GM19397 (cell line): ENCODE results near the gene SLC6A4.

ENCODE experiments used
- ATAC-seq: cut with Tn5 transposase; IDR thresholded peaks from one replicate; pipeline ENCODE4 v1.9.1; 2021; ENCODE audit warnings: mild to moderate bottlenecking, moderate library complexity; ENCODE audit not compliant: unreplicated experiment

The SLC6A4 gene

DNA sequence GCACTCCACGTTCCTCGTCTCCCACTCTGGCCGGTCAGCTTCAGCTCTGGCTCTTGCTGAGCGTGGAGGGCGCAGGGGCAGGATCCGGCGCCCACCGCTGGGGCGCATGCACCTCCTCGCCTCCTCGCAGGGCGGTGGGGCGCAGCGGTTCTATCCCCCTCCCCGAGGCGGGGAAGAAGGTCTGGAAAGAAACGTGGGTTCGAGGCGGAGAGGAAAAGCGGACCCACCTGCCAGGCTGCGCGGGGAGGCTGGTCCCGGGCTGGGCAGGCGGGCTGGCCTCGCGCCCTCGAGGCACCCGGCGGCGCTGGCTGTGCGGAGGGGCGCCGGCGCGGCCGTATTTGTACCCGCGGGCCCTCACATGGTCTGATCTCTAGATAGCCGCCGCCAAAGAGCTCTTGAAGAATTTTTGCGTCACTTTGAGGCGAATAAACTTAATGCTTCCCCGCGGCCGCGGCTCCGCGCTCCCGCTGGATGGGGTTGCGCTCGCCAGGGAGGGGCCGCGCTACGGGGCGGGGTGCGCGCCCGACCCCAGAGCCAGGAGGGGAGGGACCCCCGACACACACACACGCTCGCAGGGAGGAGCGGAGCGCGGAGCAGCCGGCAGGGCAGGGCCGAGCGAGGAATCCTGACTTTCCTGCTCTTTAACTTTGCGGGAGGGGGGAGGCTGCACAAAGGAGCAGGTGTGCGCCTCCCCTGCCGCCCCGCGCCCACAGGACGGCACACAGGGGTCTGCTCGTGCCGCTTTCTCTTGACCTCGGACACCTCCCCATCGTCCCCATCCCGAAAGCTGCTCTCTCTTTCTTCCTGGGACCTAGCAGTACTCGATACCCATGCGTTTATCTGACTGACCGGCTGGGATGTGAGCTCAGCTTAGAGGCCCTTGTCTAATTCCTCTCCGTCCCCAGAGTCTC lies at the start of gene SLC6A4:
Gene SLC6A4, minus strand, starts transcription at position 312 of the 911 bp plus-strand sequence. CDS start 13,739 bp downstream, outside the sequence.
- peak; percentile 13 for ATAC-seq

DNA sequence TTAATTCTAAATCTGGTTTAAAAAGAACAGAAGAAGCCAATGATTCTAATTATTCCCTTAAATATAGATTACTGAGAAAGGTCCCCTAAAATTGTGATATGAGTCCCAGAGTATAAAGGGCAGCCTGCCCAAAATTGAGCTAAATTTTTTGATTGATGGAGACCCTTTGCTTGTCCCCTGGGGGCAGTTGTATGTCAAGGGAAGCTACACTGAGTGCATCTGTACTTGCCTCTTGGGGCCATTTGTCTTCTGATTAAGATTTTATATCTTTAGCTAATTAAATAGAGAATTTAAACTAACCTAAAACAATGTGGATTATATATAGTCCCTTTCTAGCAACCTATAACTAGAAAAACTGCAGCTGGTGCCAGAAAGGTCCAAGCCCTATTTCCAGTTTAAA lies 43.7 kb upstream of the SLC6A4 start:
- no peak for ATAC-seq

DNA sequence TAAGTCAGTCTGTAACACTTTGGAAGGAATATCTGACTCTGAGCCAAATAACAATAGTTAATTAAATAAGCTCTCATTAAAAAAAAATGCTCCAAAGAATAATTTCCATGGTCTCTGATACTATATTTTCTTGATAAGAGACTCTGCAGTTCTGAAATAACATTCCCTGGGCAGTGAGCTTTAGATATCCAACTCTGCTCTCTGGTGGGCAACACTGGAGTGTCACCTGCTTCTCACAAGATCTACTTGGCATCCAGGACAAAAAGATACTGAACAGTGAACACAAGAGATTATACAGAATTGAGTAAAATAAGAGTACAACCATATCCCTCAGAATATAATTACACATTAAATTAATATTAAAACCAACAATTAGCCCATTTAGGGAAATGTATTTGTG lies 42.5 kb upstream of the SLC6A4 start:
- ATAC-seq, result no peak

DNA sequence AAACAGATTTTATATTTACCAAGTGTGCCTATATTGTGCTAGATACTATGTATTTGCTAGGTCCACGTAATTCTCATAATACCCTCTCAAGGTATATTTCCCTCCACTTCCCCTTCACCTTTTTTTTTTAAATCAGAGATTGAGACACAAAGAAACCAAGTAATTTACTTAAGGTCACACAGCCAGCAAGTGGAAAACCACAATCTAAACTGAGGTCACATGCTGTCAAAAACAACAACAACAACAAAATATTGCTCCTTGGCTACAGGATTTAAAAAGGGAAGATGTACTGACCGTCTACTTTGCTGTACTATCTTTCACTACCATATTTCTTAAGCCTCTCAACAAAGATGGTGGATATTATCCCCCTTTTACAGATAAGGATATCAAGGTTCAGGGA lies 40.4 kb upstream of the SLC6A4 start:
- no peak for ATAC-seq

DNA sequence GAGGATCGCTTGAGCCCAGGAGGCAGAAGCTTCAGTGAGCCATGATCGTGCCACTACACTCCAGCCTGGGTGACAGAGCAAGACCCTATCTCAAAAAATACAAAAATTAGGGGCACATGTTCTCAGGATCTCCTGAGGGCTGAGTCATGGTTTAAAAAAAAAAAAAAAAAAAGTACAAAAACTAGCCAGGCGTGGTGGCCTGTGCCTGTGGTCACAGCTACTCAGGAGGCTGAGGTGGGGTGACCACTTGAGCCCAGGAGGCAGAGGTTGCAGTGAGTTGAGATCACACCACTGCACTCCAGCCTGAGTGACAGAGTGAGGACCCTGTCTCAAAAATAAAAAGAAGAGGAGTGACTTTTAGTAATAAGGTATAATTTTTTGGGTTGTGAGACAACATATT lies 39.4 kb upstream of the SLC6A4 start:
- ATAC-seq, result no peak

DNA sequence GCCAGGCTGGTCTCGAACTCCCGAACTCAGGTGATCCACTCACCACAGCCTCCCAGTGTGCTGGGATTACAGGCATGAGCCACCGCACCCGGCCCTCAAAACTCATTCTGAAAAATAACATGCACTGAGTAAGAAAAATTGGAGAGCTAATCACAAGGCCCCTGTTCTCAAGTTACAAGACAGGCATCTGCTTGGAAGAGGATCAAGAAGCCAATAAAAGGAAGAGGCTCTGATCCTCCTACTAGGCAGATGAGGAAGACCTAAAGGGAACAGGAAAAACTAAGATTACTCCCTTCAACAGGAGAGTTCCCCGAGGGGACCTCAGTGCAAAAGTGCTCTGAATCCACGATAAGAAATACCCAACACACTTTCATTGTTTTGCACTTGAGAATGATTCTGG lies 37.9 kb upstream of the SLC6A4 start:
- ATAC-seq, result no peak

DNA sequence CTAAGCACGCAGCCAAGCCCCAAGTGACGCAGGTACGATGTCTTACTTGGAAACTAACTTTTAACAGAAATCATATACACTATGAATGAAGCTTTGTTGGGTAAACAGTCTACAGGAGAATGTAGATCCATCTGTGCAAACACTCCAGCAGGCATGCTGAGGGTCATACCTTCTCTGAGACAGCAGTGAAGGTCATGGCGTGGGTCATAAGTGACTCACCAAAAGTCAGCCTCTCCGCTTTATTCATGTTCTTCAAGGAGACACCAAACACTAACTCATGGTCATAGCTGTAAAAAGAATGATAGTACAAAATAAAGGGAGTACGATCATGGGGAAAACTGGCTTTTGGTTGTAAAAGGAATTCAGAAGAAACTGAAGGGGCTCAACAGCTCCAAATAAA lies 35.6 kb upstream of the SLC6A4 start:
- ATAC-seq, result no peak

DNA sequence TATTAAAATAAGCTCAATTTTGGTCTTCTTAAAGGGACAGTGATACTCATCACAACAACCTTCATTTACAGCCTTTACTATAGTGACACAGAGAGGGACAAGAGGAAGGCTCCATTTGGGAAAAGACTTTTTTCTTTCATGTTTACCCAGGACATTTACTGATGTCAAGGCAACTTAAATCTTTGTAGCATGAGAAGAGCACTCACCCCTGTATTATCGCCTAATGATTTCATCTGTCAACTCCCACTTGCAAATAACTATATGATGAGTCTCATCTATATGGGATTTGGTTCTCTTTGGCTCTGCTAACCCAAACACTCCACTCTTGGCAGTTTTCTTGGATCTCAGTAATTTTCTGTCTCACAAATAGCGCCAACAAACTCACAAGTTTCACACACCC lies 32.1 kb upstream of the SLC6A4 start:
- no peak for ATAC-seq

DNA sequence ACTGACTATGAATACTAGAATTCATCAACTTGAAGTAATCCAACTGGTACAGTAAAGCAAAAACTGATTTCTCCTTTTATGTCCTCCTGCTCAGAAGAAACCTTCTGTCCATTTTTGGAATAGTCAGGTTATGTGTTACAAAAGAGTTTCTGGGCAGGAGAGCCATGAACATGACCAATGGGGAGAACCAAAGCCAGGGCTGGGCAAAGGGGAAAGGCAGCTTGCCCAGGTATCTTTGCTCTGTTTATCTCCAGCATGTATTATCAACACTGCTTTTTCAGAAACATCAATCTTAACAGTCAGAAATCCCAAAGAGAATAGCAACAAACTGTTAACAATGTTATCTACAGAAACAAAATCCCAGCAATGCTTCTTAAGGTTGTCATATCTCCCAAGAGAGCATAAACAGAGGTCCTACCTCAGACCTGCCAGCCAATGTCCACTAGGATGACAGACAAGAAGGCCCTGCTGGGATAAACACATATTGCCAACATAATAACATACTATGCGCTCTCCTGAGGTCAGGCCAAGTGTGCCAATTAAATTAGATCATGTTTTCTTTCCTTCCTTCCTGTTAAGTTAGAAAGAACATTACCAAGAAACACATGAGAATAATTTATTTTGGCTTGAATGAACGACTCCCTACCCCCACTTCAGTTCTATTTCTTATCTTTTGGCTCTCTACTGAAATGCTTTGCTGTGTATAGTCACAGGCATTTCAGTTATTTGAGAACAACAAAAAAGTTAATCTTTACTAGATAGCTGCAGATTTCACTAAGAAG lies 28.2 kb upstream of the SLC6A4 start:
- ATAC-seq, result no peak

DNA sequence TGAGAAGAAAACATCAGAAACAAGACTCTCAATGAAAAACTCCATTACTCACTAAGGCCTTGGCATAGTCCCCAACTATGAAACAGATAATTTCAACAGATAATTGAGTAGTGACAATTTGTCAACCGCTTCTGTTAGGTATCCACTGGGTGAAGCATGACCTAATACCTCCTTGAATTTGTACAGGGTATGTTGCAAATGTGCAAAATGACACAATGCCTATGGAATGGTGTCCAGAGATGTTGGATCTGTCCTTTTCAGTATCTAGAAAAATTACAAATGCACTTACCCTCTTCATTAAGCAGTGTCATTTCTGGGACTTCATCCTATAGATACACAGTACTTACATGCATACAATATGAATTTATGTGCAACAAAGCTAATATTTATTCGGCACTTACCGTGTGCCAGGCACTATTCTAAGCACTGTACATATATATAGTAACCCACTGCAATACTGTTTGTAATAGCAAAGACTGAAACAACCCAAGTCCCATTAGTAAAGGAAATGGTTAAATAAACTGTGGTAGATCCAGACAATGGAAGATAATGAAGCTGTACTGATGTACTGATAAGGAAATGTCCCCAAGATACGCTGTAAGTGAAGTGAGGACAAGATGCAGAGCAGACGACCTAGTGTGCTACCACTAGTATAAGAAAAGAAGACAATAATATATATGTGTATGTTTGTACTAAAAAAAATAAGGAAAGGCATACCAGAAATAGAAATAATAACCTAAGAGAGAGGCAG lies 21.4 kb upstream of the SLC6A4 start:
- no peak for ATAC-seq

DNA sequence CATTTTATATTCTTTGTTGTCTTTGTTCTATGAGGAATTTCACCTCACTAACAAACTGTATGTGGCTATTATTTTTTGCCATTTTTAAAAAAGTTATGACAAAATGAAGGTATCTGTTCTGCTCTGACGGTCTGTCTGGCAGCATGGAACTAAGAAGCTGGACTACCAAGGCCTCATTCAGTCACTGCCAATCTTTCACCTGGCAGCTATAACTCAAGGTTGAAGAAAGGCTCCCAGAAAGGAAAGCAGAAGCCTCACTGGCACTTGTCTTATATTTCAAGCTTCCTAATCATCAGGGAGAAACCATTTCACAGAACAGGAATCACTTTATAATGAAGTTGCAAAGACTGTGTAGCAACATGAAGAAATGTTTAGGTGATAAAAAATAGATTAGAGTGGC lies 18.7 kb upstream of the SLC6A4 start:
- ATAC-seq, result no peak

DNA sequence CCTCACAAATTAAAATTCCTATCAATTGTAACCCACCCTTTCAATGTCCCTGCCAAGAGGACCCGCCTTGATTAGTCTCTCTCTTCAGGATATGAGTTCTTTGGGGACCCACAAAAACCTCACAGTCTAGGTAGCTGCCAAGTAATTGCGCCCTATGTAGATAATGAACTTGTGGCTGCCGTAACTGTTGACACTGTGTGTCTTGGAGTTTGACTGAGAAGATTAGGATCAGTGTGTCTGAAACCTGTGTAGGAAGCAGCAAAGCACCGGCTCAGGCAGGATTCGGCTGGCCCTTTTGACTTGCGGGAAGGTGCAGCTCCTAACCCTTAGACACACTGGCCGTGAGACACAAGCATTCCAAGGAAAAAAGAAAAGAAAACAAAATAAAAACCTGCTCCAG lies 17.8 kb upstream of the SLC6A4 start:
- ATAC-seq, result no peak

DNA sequence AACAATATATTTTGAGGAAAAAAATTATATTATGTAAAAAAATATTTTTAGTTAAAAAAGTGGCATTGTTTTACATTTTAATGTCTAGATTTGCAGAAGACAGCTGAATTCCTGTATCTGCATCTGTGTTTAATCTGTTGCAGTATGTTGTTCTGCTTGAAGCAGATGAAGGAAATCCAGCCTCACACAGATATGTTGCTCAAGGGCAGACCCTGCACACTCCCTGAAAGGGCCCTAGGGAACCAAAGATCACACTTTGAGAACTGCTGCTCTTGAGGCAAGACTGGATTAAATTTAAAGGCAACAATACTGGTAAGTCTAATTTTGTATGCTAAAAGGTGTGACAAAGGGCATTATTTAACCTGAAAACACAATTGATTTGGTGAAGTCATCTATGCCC lies 16.4 kb upstream of the SLC6A4 start:
- ATAC-seq, result no peak

DNA sequence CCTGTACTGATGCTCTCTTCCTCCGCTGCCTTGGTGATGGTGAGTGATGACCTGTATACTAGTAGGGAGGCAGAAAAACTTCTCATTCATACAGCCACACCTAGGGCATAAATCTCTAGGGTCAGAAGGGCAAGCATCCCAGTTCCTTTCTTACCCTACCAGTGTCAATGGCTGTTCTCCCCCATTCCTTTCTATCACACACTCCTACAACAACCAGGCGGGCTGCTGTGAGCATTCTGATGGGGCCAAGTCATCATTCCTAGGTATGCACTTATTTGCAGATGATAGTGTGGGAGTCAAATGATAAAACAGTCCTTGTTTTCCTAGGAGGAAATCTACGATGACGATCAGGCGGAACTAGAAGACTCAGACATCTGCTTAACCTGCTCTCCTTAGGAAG lies 14.0 kb upstream of the SLC6A4 start:
- no peak for ATAC-seq

DNA sequence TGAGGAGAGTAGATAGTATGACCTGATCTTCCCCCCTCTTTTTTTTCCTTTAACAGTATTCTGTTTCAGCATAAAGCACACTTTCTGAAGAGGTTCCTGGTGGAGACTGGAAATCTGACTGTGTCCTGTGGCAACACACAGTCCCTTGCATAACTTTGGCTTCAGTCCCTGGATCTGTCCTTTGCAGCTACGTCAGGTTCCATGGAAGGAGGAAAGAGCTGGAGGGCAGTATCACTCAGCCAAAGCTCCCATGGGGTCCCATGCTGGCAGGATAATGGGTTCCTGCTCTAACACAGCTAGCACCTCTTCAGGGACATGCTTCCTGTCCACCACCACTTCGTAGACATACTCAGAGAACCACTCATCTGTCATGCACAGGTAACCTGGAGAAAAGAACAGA lies 13.3 kb upstream of the SLC6A4 start:
- no peak for ATAC-seq

DNA sequence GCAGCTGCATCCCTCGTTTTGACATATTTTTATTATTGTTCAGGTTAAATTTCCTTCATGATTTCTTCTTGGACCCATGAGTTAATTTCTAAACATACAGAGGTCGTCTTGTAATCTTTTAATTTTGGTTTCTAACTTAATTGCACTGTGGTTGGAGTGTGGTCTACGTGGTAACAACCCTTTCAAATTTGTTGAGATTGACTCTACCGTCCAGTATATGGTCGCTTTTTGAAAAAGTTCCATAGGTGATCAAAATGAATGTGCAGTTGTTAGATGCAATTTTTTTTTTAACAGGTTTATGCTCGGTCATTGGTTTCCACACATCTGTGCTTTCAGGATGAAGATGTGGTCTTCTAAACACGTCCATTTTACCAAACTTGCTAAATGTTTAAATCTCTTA lies 11.0 kb upstream of the SLC6A4 start:
- ATAC-seq, result no peak

DNA sequence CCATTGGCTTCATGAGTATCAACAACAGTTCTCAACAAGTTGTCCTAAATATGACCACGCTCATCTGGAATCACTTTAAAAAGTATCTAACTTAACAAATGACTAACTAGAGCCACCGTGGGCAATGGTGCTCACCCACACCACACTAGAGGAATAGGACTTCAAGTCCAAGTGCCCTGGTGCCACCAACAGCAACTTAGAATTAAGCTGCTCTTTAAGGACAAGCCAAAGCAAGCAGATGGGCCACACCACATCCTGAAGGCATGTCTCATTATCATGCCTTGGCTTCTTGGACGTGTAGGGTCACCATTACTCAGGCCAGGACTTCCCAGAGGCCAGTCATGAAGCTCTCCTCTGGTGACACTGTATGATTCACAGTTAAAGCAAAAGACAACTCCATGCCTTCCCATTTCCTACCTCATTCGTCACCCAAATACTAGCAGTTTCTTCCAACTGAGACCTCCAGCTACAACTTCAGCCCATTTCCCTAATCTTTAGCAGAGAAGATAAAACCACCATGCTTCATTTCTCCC lies 9.4 kb upstream of the SLC6A4 start:
- no peak for ATAC-seq

DNA sequence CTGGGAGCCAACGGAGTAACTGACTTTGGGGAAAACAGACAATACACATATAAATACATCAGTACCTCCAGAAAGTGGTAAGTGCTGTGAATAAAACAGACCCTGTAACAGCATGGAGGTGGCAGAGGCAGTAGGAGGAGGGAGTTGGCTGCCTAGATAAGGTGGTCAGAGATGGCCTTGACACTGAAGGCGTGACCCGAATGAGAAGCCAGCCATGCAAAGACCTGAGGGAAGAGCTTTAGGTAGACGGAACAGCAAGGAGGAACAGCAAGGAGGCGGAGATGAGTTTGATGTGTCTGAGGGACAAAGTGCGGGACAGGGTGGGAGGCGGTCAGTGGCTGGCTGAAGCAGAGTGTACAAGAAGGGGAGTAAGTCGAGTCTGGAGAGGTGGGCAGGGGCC lies 8.1 kb upstream of the SLC6A4 start:
- ATAC-seq, result no peak

DNA sequence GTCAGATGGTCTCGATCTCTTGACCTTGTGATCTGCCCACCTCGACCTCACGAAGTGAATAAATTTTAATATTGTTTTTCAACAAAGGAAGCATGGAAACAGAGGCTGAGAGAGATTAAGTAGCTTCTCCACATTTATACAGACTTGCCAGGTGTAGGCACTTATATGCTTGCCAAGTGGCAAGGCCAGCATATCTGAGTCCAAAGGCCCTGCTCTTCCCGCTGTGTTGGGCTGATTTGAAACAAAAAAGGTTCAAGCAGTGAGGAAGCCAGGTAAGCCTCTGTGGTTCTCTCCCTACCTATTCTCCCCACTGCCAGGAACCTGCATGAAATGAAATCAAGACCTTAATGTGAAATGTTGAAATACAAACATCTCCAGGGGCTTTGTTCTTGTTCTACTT lies 7.5 kb upstream of the SLC6A4 start:
- no peak for ATAC-seq

DNA sequence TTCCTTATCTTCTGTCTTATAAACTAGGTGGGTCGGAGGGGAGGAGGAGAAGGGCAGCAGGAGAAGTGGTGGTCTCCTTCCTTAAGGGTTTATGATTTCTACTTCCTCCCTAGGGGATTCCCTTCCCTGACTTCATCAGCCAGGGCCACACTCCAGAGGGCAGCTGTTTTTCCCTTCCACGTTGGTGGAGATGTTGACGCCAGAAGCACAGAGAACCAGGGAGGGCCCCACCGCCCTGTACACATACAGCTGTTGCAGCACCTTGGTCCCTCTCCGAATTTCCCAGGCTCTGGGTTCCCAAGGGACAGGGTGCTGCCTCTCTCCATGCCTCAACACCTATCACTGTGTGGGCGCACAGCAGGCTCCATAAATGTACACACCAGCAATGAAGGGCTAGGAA lies 5.6 kb upstream of the SLC6A4 start:
- no peak for ATAC-seq

DNA sequence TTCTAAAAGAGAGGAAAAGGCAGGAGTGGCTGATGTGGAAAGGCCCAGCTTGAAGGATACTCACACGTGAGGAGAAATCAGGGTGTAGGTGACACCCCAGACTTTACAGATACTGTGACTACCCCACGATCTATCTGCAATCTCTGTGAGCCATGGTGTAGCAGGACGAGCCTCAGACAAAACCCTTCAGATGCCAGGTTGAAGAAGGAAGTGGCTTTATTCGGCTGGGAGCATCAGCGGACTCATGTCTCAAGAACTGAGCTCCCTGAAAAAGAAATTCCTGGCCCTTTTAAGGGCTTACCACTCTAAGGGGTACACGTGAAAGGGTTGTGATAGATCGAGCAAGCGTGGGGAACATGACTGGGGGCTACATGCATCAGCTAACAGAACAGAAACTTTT lies 4.7 kb upstream of the SLC6A4 start:
- no peak for ATAC-seq
